ENCODE results near the gene RBM17. TPM values are rescaled to one million over a fixed set of nuclear protein-coding genes. Genes with fewer than 3 reads are reported as not detected.

Gene RBM17
- total RNA-seq, 2 experiments from 2014 or later, result 164 to 177 TPM

DNA sequence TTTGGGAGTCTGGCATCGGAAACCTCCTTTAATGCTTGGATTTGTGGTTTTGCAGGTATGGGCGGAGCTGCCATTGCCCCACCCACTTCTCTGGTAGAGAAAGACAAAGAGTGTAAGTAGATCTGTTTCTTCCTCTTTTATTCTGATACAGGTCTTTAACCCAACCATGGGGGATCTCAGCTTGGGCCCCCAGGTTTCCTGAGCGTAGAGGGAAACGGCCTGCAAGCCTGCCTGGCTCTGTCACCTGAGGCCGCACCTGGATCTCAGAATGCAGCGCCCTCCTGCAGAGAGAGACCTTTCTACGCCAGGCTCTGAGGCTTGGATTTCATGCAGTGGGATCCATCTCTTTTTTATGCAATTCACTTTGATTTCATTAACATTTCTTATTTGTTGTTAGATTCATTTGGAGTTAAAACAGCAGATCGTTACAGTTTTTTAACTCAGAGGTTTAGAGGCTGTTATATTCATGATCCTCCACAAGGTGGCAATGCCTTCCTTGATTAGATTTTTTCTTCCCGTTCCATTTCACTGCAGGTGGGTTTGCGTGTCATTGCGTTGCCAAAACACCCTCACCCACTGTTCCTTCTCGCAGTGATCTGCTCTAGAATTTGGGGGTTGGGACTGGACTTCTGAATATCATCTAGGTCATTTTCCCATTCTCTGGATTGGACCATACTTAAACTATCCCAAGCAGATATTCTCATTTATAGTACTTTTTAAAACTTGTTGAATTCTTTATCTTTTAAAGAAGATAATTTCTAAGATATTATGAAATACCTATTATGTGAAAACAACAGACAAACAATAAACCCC is 20.0 kb downstream of the RBM17 start:
- H3K4me1 Mint-ChIP-seq, result peaks cover 44% of the 10 kb centered on the region
- ChIA-PET POLR2A (no interaction called here), CTCF (interaction anchor here (0.6 kb wide), 2 partner anchors 17 to 1965 kb away, joined by 4 to 5 read pairs; no protein-coding TSS in a partner anchor)
- peak overlapping the region; percentile 36 for H3K27ac Mint-ChIP-seq
- H3K4me3 Mint-ChIP-seq, result no peak overlapping the region
- H3K36me3 Mint-ChIP-seq (ENCODE audit: low read depth), result peaks cover 71% of the 10 kb centered on the region
- peak; percentile 64 for DNase-seq
- no peaks in the 10 kb centered on the region for H3K27me3 Mint-ChIP-seq
- no peaks in the 10 kb centered on the region for H3K9me3 Mint-ChIP-seq

DNA sequence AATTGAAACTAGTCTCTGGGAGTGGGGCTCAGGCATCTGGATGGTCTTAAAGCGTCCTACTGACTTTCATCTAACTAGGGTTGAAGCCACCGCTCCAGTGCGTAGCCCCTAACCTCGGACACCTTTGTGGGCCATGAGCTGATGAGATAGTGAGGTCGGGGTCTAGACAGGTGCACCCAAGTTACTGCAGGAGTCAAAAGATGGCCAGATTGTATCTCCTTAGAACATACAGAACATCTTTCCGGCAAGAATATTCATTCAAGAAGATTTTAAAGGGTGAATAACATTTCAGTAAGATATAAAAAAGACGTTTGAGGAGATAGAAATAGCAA is 20.6 kb downstream of the RBM17 start:
- Mint-ChIP-seq H3K36me3 (ENCODE audit: low read depth) (peaks cover 73% of the 10 kb centered on the region), H3K4me3 (no peak overlapping the region), H3K27me3 (no peaks in the 10 kb centered on the region), H3K9me3 (no peaks in the 10 kb centered on the region), H3K27ac (peak overlapping the region; percentile 26), H3K4me1 (peaks cover 44% of the 10 kb centered on the region)
- ChIA-PET POLR2A (no interaction called here), CTCF (interaction anchor here (1.0 to 3.1 kb wide), 3 partner anchors 19 to 677 kb away, joined by 3 to 18 read pairs (median 3); no protein-coding TSS in a partner anchor)
- DNase-seq, result no peak

DNA sequence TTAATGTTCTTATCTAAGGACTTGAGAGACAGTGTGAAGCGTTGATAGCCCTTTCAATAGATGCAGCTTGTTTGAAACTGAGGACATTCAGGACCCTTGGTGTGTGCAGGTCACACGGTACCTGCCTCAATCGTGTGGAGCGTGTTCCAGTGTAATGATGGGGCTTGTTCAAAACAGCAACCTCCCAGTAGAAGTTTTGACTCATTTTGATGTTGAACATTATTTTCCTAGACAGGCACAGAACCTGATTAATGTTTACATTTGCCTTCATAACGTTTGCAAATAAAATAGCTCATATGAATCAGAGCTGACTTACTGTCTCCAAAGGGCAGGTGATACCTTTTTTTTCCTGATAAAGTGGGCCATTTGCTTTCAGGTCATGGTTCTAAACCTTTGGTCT is 21.3 kb downstream of the RBM17 start:
- no peaks in the 10 kb centered on the region for H3K9me3 Mint-ChIP-seq
- H3K4me1 Mint-ChIP-seq, result peaks cover 44% of the 10 kb centered on the region
- H3K27me3 Mint-ChIP-seq, result no peaks in the 10 kb centered on the region
- H3K36me3 Mint-ChIP-seq (ENCODE audit: low read depth), result peaks cover 74% of the 10 kb centered on the region
- CTCF ChIA-PET, result interaction anchor here (0.7 to 3.1 kb wide), 7 partner anchors 18 to 677 kb away, joined by 3 to 18 read pairs (median 3); partner anchors contain the start of gene PFKFB3
- no peak overlapping the region for H3K4me3 Mint-ChIP-seq
- peak overlapping the region; percentile 14 for H3K27ac Mint-ChIP-seq
- POLR2A ChIA-PET, result no interaction called here
- no peak for DNase-seq

DNA sequence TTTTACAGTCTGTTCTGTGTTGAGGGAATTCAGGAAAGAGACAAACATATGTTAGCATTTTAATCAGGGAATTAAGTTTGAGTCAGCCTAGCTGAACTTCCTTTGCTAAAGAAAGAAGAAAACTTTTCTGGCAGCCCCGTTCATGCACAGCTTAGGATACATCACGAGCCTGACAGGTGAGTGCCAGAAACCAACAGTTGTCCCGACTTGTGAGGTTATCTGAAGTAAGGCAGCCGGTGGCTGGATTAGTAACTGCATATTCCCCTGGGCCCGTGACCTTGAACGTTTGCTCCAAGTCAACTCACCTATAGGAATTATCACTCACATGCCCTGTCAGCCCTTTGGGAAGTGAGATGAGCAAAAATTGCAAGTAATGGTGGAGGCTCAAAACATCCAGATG is 24.1 kb downstream of the RBM17 start:
- Mint-ChIP-seq H3K27me3 (no peaks in the 10 kb centered on the region), H3K4me3 (no peak overlapping the region), H3K4me1 (peaks cover 39% of the 10 kb centered on the region), H3K9me3 (no peaks in the 10 kb centered on the region), H3K36me3 (ENCODE audit: low read depth) (peaks cover 77% of the 10 kb centered on the region), H3K27ac (no peak overlapping the region)
- no peak for DNase-seq
- CTCF ChIA-PET, result interaction anchor here (1.0 to 1.5 kb wide), 3 partner anchors 11 to 90 kb away, joined by 4 read pairs; partner anchors contain the start of gene PFKFB3
- POLR2A ChIA-PET, result no interaction called here

DNA sequence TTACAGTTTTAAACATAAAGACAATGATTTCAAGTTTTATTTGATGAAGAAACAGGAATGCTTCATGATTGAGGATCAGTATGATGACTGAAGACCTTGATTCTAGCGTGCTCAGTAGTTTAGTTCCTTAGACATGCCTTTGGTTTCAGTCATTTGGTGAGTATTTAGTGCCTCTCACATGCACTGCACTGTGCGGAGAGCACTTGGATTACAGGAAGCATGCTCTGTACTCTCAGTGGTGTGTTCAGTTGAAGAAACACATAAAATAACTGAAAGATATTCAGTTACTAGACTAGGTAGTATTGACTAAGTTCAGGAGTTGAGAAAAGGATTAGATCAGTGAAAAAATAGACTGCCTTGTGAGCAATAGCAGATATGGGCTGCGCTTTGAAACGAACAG is 25.5 kb downstream of the RBM17 start:
- H3K27ac Mint-ChIP-seq, result no peak overlapping the region
- CTCF ChIA-PET, result interaction anchor here (0.6 kb wide), 1 partner anchor 73 kb away, joined by 3 read pairs; no protein-coding TSS in a partner anchor
- DNase-seq, result no peak
- H3K4me3 Mint-ChIP-seq, result no peak overlapping the region
- peaks cover 27% of the 10 kb centered on the region for H3K4me1 Mint-ChIP-seq
- H3K36me3 Mint-ChIP-seq (ENCODE audit: low read depth), result peaks cover 67% of the 10 kb centered on the region
- POLR2A ChIA-PET, result no interaction called here
- H3K9me3 Mint-ChIP-seq, result no peaks in the 10 kb centered on the region
- no peaks in the 10 kb centered on the region for H3K27me3 Mint-ChIP-seq

DNA sequence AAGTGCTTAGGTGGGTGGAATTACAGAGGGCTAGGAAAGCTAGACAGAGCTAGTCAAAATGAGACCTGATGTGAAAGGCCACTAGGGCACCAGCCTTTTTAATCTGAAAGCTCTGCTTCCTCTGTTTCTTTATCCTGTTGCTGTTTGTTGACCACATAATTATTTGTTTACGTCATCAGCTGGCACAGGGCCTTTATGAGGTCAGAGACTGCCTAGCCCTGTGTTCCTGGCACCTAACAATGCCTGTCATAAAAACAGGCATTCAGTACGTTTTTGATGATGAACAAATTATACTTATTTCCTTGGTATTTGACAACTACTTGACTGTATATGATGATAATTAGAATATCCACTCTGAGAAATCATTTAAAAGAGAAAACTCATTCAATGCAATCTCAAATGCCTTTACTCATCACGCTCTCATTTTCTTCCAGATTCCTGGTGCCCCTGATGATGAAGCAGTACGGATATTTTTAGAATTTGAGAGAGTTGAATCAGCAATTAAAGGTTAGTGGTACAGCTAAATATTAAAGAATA is 26.0 kb downstream of the RBM17 start:
- Mint-ChIP-seq H3K9me3 (no peaks in the 10 kb centered on the region), H3K27me3 (no peaks in the 10 kb centered on the region), H3K4me1 (peaks cover 21% of the 10 kb centered on the region), H3K4me3 (no peak overlapping the region), H3K36me3 (ENCODE audit: low read depth) (peaks cover 62% of the 10 kb centered on the region), H3K27ac (no peak overlapping the region)
- DNase-seq, result no peak
- ChIA-PET POLR2A (no interaction called here), CTCF (interaction anchor here (0.6 kb wide), 1 partner anchor 72 kb away, joined by 3 read pairs; no protein-coding TSS in a partner anchor)

DNA sequence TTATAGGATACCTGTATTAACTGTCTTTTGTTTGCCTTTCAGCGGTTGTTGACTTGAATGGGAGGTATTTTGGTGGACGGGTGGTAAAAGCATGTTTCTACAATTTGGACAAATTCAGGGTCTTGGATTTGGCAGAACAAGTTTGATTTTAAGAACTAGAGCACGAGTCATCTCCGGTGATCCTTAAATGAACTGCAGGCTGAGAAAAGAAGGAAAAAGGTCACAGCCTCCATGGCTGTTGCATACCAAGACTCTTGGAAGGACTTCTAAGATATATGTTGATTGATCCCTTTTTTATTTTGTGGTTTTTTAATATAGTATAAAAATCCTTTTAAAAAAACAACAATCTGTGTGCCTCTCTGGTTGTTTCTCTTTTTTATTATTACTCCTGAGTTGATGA is 26.6 kb downstream of the RBM17 start:
- Mint-ChIP-seq H3K27ac (no peak overlapping the region), H3K9me3 (no peaks in the 10 kb centered on the region), H3K4me1 (peaks cover 16% of the 10 kb centered on the region), H3K27me3 (no peaks in the 10 kb centered on the region), H3K4me3 (no peak overlapping the region), H3K36me3 (ENCODE audit: low read depth) (peaks cover 56% of the 10 kb centered on the region)
- DNase-seq, result no peak
- POLR2A ChIA-PET, result no interaction called here
- CTCF ChIA-PET, result no interaction called here

DNA sequence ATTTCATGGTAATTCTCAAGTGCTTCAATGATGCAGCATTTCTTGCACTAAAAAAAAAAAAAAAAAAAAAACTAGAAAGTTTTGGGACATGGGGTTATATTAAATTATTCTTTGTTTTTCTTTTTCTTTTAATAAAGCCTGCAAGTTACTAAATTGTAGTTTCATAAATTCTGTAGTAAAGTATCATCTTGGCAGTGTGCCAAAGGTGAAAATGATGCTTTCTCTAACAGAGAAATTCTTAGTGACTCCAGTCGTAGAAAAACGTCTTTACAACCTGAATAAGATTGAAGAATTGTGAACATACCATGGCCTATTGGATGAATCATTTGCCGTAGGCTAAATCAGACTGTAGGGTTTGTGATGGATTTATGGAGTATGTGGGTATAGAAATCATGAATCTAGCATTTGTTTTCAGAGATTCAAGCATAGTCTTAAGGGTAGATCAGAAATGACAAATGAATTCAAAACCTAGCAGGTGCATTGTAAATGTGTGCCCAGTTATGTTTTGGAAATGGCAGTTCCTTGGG is 27.1 kb downstream of the RBM17 start:
- DNase-seq, result no peak
- ChIA-PET CTCF (no interaction called here), POLR2A (no interaction called here)
- H3K4me1 Mint-ChIP-seq, result peaks cover 12% of the 10 kb centered on the region
- H3K4me3 Mint-ChIP-seq, result no peak overlapping the region
- no peak overlapping the region for H3K27ac Mint-ChIP-seq
- H3K27me3 Mint-ChIP-seq, result no peaks in the 10 kb centered on the region
- H3K36me3 Mint-ChIP-seq (ENCODE audit: low read depth), result peaks cover 52% of the 10 kb centered on the region
- H3K9me3 Mint-ChIP-seq, result no peaks in the 10 kb centered on the region

DNA sequence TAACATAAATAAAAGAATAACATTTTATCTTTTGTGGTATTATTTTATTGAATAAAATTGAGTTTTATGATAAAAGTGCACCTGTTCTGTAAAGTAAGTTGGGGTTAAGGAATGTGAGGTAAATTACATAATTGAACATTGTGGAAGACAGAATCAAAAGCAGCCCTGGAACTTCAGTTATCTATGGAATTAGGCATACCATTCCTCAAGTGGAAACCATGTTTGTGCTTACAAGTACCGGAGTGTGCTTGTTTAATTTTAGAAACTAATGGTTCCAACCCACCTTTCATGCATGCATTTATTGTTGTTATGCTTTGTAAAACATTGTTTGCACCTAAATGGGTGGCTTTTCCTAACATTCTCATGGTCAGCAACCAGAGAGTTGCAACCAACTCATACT is 28.0 kb downstream of the RBM17 start:
- H3K9me3 Mint-ChIP-seq, result no peaks in the 10 kb centered on the region
- ChIA-PET CTCF (interaction anchor here (0.8 to 2.2 kb wide), 3 partner anchors 20 to 65 kb away, joined by 3 to 6 read pairs (median 4); no protein-coding TSS in a partner anchor), POLR2A (no interaction called here)
- H3K4me1 Mint-ChIP-seq, result peaks cover 15% of the 10 kb centered on the region
- no peaks in the 10 kb centered on the region for H3K27me3 Mint-ChIP-seq
- peaks cover 51% of the 10 kb centered on the region for H3K36me3 Mint-ChIP-seq (ENCODE audit: low read depth)
- no peak for DNase-seq
- H3K27ac Mint-ChIP-seq, result no peak overlapping the region
- H3K4me3 Mint-ChIP-seq, result no peak overlapping the region

DNA sequence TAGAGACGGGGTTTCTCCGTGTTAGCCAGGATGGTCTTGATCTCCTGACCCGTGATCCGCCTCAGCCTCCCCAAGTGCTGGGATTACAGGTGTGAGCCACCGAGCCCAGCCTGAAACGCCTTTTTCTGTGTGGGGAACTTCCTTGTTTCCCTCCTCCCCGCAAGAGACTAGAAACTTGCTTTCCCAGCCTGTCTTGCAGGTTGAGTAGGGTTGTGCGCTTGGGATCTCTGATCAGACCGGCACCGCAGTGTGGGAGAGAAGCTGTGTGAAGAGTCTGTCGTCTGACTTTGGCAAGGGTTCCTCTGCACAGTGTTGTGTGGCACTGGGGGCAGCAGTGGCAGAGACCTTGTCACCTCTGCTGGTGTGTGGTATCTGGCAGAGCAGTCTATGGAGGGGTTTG is 28.9 kb downstream of the RBM17 start:
- Mint-ChIP-seq H3K27me3 (no peaks in the 10 kb centered on the region), H3K36me3 (ENCODE audit: low read depth) (peaks cover 42% of the 10 kb centered on the region), H3K4me1 (peaks cover 11% of the 10 kb centered on the region), H3K27ac (no peak overlapping the region), H3K4me3 (no peak overlapping the region), H3K9me3 (no peaks in the 10 kb centered on the region)
- ChIA-PET POLR2A (no interaction called here), CTCF (interaction anchor here (0.6 to 2.2 kb wide), 6 partner anchors 19 to 654 kb away, joined by 3 to 6 read pairs (median 4); partner anchors contain the start of gene PFKFB3)
- no peak for DNase-seq

DNA sequence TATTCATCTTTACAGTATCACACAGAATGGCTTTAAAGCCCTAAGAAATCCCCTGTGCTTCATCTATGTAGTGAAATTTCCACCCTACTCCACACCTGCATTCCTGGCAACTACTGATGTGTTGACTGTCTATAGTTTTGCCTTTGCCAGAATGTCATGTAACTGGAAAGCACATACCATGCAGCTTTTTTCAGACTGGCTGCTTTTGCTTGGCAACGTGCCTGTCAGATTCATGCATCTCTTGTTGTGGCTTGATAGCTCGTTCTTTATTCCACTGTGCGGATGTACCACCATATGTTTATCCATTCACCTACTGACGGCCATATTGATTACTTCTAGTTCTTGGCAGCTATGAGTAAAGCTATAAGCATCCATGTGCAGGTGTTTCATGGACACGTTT is 30.6 kb downstream of the RBM17 start:
- no peak for DNase-seq
- Mint-ChIP-seq H3K4me1 (peaks cover 12% of the 10 kb centered on the region), H3K27me3 (no peaks in the 10 kb centered on the region), H3K9me3 (no peaks in the 10 kb centered on the region), H3K36me3 (ENCODE audit: low read depth) (peaks cover 25% of the 10 kb centered on the region), H3K4me3 (no peak overlapping the region), H3K27ac (no peak overlapping the region)
- ChIA-PET POLR2A (no interaction called here), CTCF (interaction anchor here (0.9 to 1.1 kb wide), 4 partner anchors 10 to 282 kb away, joined by 3 to 4 read pairs (median 3); no protein-coding TSS in a partner anchor)

DNA sequence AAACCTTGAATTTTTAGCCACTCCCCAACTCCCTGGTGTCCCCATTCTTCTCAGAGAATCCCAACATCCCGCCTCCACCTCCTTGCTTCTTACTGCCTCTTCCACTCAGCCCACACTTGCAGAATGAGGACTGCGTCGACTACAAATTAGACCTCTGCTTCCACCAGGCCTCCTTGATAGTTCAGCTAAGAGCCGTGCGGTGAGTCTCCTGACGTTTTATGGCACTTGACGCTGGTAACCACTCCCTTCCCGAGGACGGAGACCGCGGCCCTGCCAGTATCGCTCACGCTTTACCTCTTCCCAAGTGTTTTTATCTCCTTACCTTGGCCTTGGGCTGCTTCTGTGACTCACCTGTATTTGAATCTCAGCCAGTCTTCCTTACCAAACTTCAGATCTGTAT is 31.1 kb downstream of the RBM17 start:
- no peaks in the 10 kb centered on the region for H3K27me3 Mint-ChIP-seq
- no peaks in the 10 kb centered on the region for H3K9me3 Mint-ChIP-seq
- H3K27ac Mint-ChIP-seq, result no peak overlapping the region
- H3K4me1 Mint-ChIP-seq, result peaks cover 15% of the 10 kb centered on the region
- POLR2A ChIA-PET, result no interaction called here
- no peak overlapping the region for H3K4me3 Mint-ChIP-seq
- CTCF ChIA-PET, result interaction anchor here (1.1 kb wide), 4 partner anchors 10 to 282 kb away, joined by 3 to 4 read pairs (median 3); no protein-coding TSS in a partner anchor
- no peak for DNase-seq
- peaks cover 19% of the 10 kb centered on the region for H3K36me3 Mint-ChIP-seq (ENCODE audit: low read depth)

DNA sequence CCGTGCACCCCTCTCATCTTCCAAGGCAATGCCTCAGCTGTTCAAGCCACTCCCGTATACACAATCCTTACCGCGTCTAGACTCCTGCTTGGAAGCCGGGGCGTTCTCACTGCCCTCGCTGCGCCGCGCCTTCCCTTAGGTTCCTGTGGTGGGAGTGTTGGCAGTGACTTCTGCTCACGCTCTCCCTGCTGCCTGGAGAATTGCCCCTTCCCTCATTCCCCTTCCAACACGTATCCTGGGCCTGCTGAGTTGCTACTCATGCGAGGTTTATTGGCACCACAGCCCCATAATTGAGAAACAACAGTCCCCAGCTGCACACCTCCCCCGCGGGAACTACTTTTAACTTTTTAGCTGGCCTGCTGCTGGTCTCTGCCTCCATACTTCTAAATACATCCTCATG is 31.9 kb downstream of the RBM17 start:
- no peak overlapping the region for H3K4me3 Mint-ChIP-seq
- POLR2A ChIA-PET, result no interaction called here
- no peaks in the 10 kb centered on the region for H3K27me3 Mint-ChIP-seq
- H3K9me3 Mint-ChIP-seq, result no peaks in the 10 kb centered on the region
- peaks cover 14% of the 10 kb centered on the region for H3K36me3 Mint-ChIP-seq (ENCODE audit: low read depth)
- no peak for DNase-seq
- no peak overlapping the region for H3K27ac Mint-ChIP-seq
- H3K4me1 Mint-ChIP-seq, result peaks cover 15% of the 10 kb centered on the region
- CTCF ChIA-PET, result interaction anchor here (1.1 kb wide), 3 partner anchors 9 to 34 kb away, joined by 3 to 4 read pairs (median 3); no protein-coding TSS in a partner anchor

All from activated CD4-positive, alpha-beta T cell treated with anti-CD3 and anti-CD28 coated beads, Interleukin-2, amount 10 ng/mL, durations not matched to agents 7 days and 5 days (primary cell).